Rectal smooth muscle tissue (tissue), 1 donor: ENCODE data around the gene PTPRG.

ENCODE experiments used
- H3K27ac ChIP-seq: one replicate; pipeline ENCODE4 v1.7.0; 2013; ENCODE audit warnings: low read depth, low read length, inconsistent platforms
- H3K27me3 ChIP-seq: one replicate; pipeline ENCODE4 v1.7.0; 2013; ENCODE audit warnings: low read length; ENCODE audit not compliant: control insufficient read depth, insufficient read depth
- H3K36me3 ChIP-seq: one replicate; pipeline ENCODE4 v1.7.0; 2013; ENCODE audit warnings: low read length; ENCODE audit not compliant: control insufficient read depth, insufficient read depth
- H3K4me1 ChIP-seq: one replicate; pipeline ENCODE4 v1.7.0; 2013; ENCODE audit warnings: low read length; ENCODE audit not compliant: control insufficient read depth, insufficient read depth
- H3K4me3 ChIP-seq: one replicate; pipeline ENCODE4 v1.7.0; 2013; ENCODE audit warnings: low read length
- H3K9ac ChIP-seq: one replicate; pipeline ENCODE4 v1.7.0; 2013; ENCODE audit warnings: low read length

Gene PTPRG

GRCh38 chr3:61829722-61830350 is 268.5 kb downstream of the PTPRG start:
- H3K4me3 ChIP-seq = no peak overlapping the region
- H3K9ac ChIP-seq = no peak overlapping the region
- H3K4me1 ChIP-seq = peaks cover 4% of the 10 kb centered on the region
- H3K36me3 ChIP-seq = no peaks in the 10 kb centered on the region
- peak overlapping the region; percentile 28 for H3K27ac ChIP-seq
- no peaks in the 10 kb centered on the region for H3K27me3 ChIP-seq

GRCh38 chr3:61831973-61832372 is 270.6 kb downstream of the PTPRG start:
- H3K4me1 ChIP-seq = peaks cover 4% of the 10 kb centered on the region
- H3K27ac ChIP-seq = no peak overlapping the region
- no peaks in the 10 kb centered on the region for H3K36me3 ChIP-seq
- no peaks in the 10 kb centered on the region for H3K27me3 ChIP-seq
- no peak overlapping the region for H3K4me3 ChIP-seq
- H3K9ac ChIP-seq = no peak overlapping the region

GRCh38 chr3:61832375-61833229 is 271.2 kb downstream of the PTPRG start:
- Histone ChIP-seq H3K4me1 (peaks cover 2% of the 10 kb centered on the region), H3K27ac (no peak overlapping the region), H3K4me3 (no peak overlapping the region), H3K9ac (no peak overlapping the region), H3K27me3 (no peaks in the 10 kb centered on the region), H3K36me3 (no peaks in the 10 kb centered on the region)

- no peak overlapping the region for H3K27ac ChIP-seq
Observed at GRCh38 chr3:61839256-61839655, 277.9 kb downstream of the PTPRG start.

GRCh38 chr3:61841111-61841845 is 279.9 kb downstream of the PTPRG start:
- Histone ChIP-seq H3K27ac (no peak overlapping the region), H3K4me1 (no peaks in the 10 kb centered on the region), H3K4me3 (no peak overlapping the region), H3K36me3 (no peaks in the 10 kb centered on the region), H3K27me3 (no peaks in the 10 kb centered on the region), H3K9ac (no peak overlapping the region)

More at GRCh38 chr3:61839256-61839655, 277.9 kb downstream of the PTPRG start:
- H3K9ac ChIP-seq = no peak overlapping the region
- H3K36me3 ChIP-seq = no peaks in the 10 kb centered on the region
- H3K4me3 ChIP-seq = no peak overlapping the region
- H3K4me1 ChIP-seq = peaks cover 2% of the 10 kb centered on the region
- no peaks in the 10 kb centered on the region for H3K27me3 ChIP-seq

GRCh38 chr3:61841988-61842387 is 280.6 kb downstream of the PTPRG start:
- no peaks in the 10 kb centered on the region for H3K4me1 ChIP-seq
- H3K36me3 ChIP-seq = no peaks in the 10 kb centered on the region
- H3K27ac ChIP-seq = no peak overlapping the region
- H3K27me3 ChIP-seq = no peaks in the 10 kb centered on the region
- no peak overlapping the region for H3K4me3 ChIP-seq
- H3K9ac ChIP-seq = no peak overlapping the region

GRCh38 chr3:61844346-61844745 is 283.0 kb downstream of the PTPRG start:
- Histone ChIP-seq H3K27me3 (no peaks in the 10 kb centered on the region), H3K36me3 (no peaks in the 10 kb centered on the region), H3K9ac (no peak overlapping the region), H3K27ac (no peak overlapping the region), H3K4me3 (no peak overlapping the region), H3K4me1 (peaks cover 12% of the 10 kb centered on the region)

- H3K27me3 ChIP-seq = no peaks in the 10 kb centered on the region
- no peak overlapping the region for H3K9ac ChIP-seq
- H3K27ac ChIP-seq = no peak overlapping the region
- no peaks in the 10 kb centered on the region for H3K36me3 ChIP-seq
- no peak overlapping the region for H3K4me3 ChIP-seq
- peaks cover 12% of the 10 kb centered on the region for H3K4me1 ChIP-seq
Observed at GRCh38 chr3:61846488-61846887, 285.1 kb downstream of the PTPRG start.

- H3K36me3 ChIP-seq = no peaks in the 10 kb centered on the region
- no peak overlapping the region for H3K9ac ChIP-seq
- H3K27ac ChIP-seq = peak overlapping the region; percentile 75
- H3K27me3 ChIP-seq = no peaks in the 10 kb centered on the region
- peaks cover 12% of the 10 kb centered on the region for H3K4me1 ChIP-seq
- H3K4me3 ChIP-seq = no peak overlapping the region
Observed at GRCh38 chr3:61847784-61848462, 286.6 kb downstream of the PTPRG start.

GRCh38 chr3:61848885-61849284 is 287.5 kb downstream of the PTPRG start:
- Histone ChIP-seq H3K9ac (no peak overlapping the region), H3K4me3 (no peak overlapping the region)

GRCh38 chr3:61853912-61854311 is 292.5 kb downstream of the PTPRG start:
- H3K4me1 ChIP-seq = peaks cover 3% of the 10 kb centered on the region
- no peak overlapping the region for H3K9ac ChIP-seq
- H3K4me3 ChIP-seq = no peak overlapping the region
- H3K36me3 ChIP-seq = no peaks in the 10 kb centered on the region
- H3K27ac ChIP-seq = no peak overlapping the region
- no peaks in the 10 kb centered on the region for H3K27me3 ChIP-seq

More at GRCh38 chr3:61848885-61849284, 287.5 kb downstream of the PTPRG start:
- Histone ChIP-seq H3K27ac (peak overlapping the region; percentile 75), H3K27me3 (no peaks in the 10 kb centered on the region), H3K36me3 (no peaks in the 10 kb centered on the region), H3K4me1 (peaks cover 14% of the 10 kb centered on the region)

- no peaks in the 10 kb centered on the region for H3K36me3 ChIP-seq
- H3K4me1 ChIP-seq = peaks cover 3% of the 10 kb centered on the region
- no peak overlapping the region for H3K27ac ChIP-seq
- H3K27me3 ChIP-seq = no peaks in the 10 kb centered on the region
- H3K9ac ChIP-seq = no peak overlapping the region
- no peak overlapping the region for H3K4me3 ChIP-seq
Observed at GRCh38 chr3:61855211-61855610, 293.8 kb downstream of the PTPRG start.
